ENCODE data around the gene BLNK.

DNA sequence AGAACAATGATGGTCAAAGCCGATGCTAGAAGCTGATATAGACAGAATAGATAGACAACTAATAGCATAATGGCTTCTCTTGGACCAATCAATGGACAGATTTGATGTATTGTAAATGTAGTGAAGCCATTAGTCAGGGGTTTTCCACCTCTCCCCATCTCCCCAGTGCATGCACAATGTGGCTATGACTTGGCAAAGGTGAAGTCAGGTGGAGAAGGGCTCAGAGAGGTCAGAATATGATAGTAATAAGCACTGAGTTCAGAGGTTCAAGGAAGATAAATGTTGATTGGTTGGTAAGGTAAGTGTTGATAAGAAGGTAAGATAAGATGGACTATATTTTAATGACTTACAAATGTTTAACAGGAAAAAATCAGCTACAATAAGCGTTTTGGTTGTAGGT, 28.5 kb downstream of the BLNK start:
- TF ChIP-seq, protein P1, sequence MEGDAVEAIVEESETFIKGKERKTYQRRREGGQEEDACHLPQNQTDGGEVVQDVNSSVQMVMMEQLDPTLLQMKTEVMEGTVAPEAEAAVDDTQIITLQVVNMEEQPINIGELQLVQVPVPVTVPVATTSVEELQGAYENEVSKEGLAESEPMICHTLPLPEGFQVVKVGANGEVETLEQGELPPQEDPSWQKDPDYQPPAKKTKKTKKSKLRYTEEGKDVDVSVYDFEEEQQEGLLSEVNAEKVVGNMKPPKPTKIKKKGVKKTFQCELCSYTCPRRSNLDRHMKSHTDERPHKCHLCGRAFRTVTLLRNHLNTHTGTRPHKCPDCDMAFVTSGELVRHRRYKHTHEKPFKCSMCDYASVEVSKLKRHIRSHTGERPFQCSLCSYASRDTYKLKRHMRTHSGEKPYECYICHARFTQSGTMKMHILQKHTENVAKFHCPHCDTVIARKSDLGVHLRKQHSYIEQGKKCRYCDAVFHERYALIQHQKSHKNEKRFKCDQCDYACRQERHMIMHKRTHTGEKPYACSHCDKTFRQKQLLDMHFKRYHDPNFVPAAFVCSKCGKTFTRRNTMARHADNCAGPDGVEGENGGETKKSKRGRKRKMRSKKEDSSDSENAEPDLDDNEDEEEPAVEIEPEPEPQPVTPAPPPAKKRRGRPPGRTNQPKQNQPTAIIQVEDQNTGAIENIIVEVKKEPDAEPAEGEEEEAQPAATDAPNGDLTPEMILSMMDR (IDR thresholded peaks at IDR 0.05; ENCODE audit: borderline replicate concordance, extremely low read depth, low read length, poor library complexity, severe bottlenecking) = no peak
- no peak for TF ChIP-seq EZH2 (IDR thresholded peaks at IDR 0.05; ENCODE audit: borderline replicate concordance, low read depth, low read length, severe bottlenecking)

Data from DND-41 (cell line).